Mesenchymal stem cell (in vitro differentiated cells and primary cell): ENCODE measurements around the gene SMTNL1.
A peak's percentile ranks its signal among the peaks of the same experiment; 100 is the strongest.

Source experiments
- DNase-seq: peaks from one replicate; pipeline ENCODE4 v3.0.0-alpha.2; 2013
- H2AFZ ChIP-seq: one replicate; pipeline ENCODE4 v1.6.1; 2013; ENCODE audit warnings: low read depth, mild to moderate bottlenecking, control low read depth, inconsistent platforms, low read length, moderate library complexity
- H2AK5ac ChIP-seq: 2 replicates; pipeline ENCODE4 v1.6.1; 2013; ENCODE audit warnings: low read length, moderate library complexity, mild to moderate bottlenecking, inconsistent platforms; ENCODE audit not compliant: severe bottlenecking
- H2BK120ac ChIP-seq: one replicate; pipeline ENCODE4 v1.6.1; 2013; ENCODE audit warnings: low read depth, mild to moderate bottlenecking, inconsistent platforms, low read length, moderate library complexity
- H2BK12ac ChIP-seq, 2 experiments: one replicate each; pipeline ENCODE4 v1.6.1; 2013; ENCODE audit warnings: inconsistent platforms in 2 of 2, low read length in 2 of 2, mild to moderate bottlenecking in 2 of 2, moderate library complexity in 2 of 2, control low read depth in 1 of 2
- H2BK15ac ChIP-seq: one replicate; pipeline ENCODE4 v1.6.1; 2013; ENCODE audit warnings: mild to moderate bottlenecking, low read depth, inconsistent platforms; ENCODE audit not compliant: poor library complexity, severe bottlenecking
- H2BK5ac ChIP-seq: 2 replicates; pipeline ENCODE4 v1.6.1; 2013; ENCODE audit warnings: low read depth, mild to moderate bottlenecking, low read length, control low read depth, inconsistent platforms; ENCODE audit not compliant: poor library complexity, severe bottlenecking
- H3K14ac ChIP-seq, 2 experiments: one replicate each; pipeline ENCODE4 v1.6.1; 2013; ENCODE audit warnings: inconsistent platforms in 2 of 2, low read length in 2 of 2, control low read depth in 1 of 2, mild to moderate bottlenecking in 1 of 2, moderate library complexity in 1 of 2
- H3K18ac ChIP-seq, 2 experiments: one replicate each; pipeline ENCODE4 v1.6.1; 2013; ENCODE audit warnings: inconsistent platforms in 2 of 2, low read length in 2 of 2, control low read depth in 1 of 2, low read depth in 1 of 2, mild to moderate bottlenecking in 1 of 2
- H3K23ac ChIP-seq, 2 experiments: one replicate each; pipeline ENCODE4 v1.6.1; 2013; ENCODE audit warnings: inconsistent platforms in 2 of 2, low read length in 2 of 2, mild to moderate bottlenecking in 2 of 2, moderate library complexity in 2 of 2, control low read depth in 1 of 2
- H3K27ac ChIP-seq: 2 replicates; pipeline ENCODE4 v1.5.1; 2013; ENCODE audit warnings: mild to moderate bottlenecking, moderate library complexity, low read length, control low read depth, inconsistent platforms; ENCODE audit not compliant: poor library complexity, severe bottlenecking
- H3K27me3 ChIP-seq, 2 experiments: 2 replicates each; pipeline versions ENCODE4 v1.6.1 to v1.7.0; 2013; ENCODE audit warnings: low read length in 2 of 2, mild to moderate bottlenecking in 2 of 2, moderate library complexity in 2 of 2, control low read depth in 1 of 2, inconsistent platforms in 1 of 2; ENCODE audit not compliant: control insufficient read depth in 1 of 2, insufficient read depth in 1 of 2
- H3K36me3 ChIP-seq, 2 experiments: 2 replicates each; pipeline versions ENCODE4 v1.6.1 to v1.7.0; 2013; ENCODE audit warnings: low read length in 2 of 2, control low read depth in 1 of 2, inconsistent platforms in 1 of 2, low read depth in 1 of 2, mild to moderate bottlenecking in 1 of 2; ENCODE audit not compliant: insufficient read depth in 2 of 2, control insufficient read depth in 1 of 2
- H3K4ac ChIP-seq, 2 experiments: one replicate each; pipeline ENCODE4 v1.6.1; 2013; ENCODE audit warnings: inconsistent platforms in 2 of 2, low read length in 2 of 2, mild to moderate bottlenecking in 2 of 2, moderate library complexity in 2 of 2, control low read depth in 1 of 2, low read depth in 1 of 2
- H3K4me1 ChIP-seq: 2 replicates; pipeline ENCODE4 v1.6.1; 2013; ENCODE audit warnings: low read depth, low read length, control low read depth; ENCODE audit not compliant: control insufficient read depth, insufficient read depth
- H3K4me2 ChIP-seq: 2 replicates; pipeline ENCODE4 v1.6.1; 2013; ENCODE audit warnings: low read length, mild to moderate bottlenecking, inconsistent platforms; ENCODE audit not compliant: poor library complexity, severe bottlenecking
- H3K4me3 ChIP-seq, 2 experiments: 2 replicates each; pipeline versions ENCODE4 v1.5.1 to v1.7.0; 2013; ENCODE audit warnings: low read length in 2 of 2, mild to moderate bottlenecking in 2 of 2, control low read depth in 1 of 2, low read depth in 1 of 2; ENCODE audit not compliant: insufficient read depth in 1 of 2
- H3K79me1 ChIP-seq: replicated peaks from 2 replicates; pipeline ENCODE4 v1.6.1; 2013; ENCODE audit warnings: mild to moderate bottlenecking, control low read depth, low read length, inconsistent platforms; ENCODE audit not compliant: poor library complexity, severe bottlenecking
- H3K9ac ChIP-seq: 2 replicates; pipeline ENCODE4 v1.7.0; 2013; ENCODE audit warnings: mild to moderate bottlenecking, low read length, moderate library complexity
- H3K9me3 ChIP-seq: 2 replicates; pipeline ENCODE4 v1.7.0; 2013; ENCODE audit warnings: mild to moderate bottlenecking, low read length; ENCODE audit not compliant: control insufficient read depth
- H4K8ac ChIP-seq: one replicate; pipeline ENCODE4 v1.6.1; 2013; ENCODE audit warnings: inconsistent platforms, mild to moderate bottlenecking, low read length, moderate library complexity
- H4K91ac ChIP-seq: one replicate; pipeline ENCODE4 v1.6.1; 2013; ENCODE audit warnings: mild to moderate bottlenecking, low read length, inconsistent platforms
- WGBS: methylation state at CpG from one replicate; pipeline ENCODE4 v1.1.7; 2013; ENCODE audit warnings: mixed read lengths; 5-methylcytosine and 5-hydroxymethylcytosine counted together

The SMTNL1 gene

DNA sequence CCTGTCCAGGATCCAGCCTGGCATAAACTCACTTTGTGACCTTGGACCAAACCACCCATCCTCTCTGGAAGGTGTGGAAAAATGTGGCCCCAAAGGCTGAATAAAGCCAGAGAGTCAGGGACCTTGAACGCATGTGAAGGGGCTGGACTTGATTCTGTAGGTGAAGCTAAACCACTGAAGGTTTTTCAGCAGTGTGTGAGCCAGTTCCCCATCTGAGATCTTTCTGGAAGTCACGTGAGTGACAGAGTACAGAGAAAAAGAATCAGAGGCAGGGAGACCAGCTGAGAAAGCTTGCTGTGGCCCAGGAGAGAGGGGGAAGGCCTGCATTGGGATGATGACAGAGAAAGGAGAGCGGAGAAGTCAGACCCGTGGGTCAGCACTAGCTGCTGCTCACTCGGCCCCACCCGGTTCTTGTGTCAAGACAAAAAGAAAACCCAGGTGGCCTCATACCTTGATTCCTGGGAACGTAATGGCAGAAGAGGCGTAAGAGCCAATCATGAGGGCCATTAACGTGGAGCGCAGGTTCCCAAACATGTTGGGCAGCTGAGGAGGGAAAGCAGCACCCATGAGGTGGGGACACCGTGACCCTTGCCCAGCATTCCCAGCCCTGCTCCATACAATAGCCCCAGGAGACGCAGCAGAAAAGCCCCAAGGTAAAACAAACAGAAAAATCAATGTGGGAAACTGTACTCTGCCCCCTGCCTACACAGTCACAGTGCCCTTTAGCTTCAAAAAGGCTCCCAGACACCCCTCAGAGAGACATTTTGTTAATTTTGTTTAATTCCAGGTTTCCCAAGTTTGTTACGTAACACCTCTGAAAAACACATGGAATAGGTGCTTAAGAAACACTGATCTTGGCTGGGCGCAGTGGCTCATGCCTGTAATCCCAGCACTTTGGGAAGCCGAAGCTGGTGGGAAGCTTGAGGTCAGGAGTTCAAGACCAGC lies 39.8 kb upstream of the SMTNL1 start:
- H4K8ac ChIP-seq = no peak overlapping the region
- H3K27ac ChIP-seq = no peak overlapping the region
- no peak overlapping the region for H3K14ac ChIP-seq
- H3K4ac ChIP-seq = no peak overlapping the region
- no peaks in the 10 kb centered on the region for H3K27me3 ChIP-seq
- H3K36me3 ChIP-seq = peaks cover 0 to 31% of the 10 kb centered on the region in 2 experiments
- no peak overlapping the region for H2BK12ac ChIP-seq
- H2AFZ ChIP-seq = no peak overlapping the region
- H3K4me1 ChIP-seq = peaks cover 5% of the 10 kb centered on the region
- no peak overlapping the region for H3K9ac ChIP-seq
- no peak overlapping the region for H4K91ac ChIP-seq
- no peak for DNase-seq
- H2BK5ac ChIP-seq = no peak overlapping the region
- 92% methylated on average over 15 of the region's 15 CpGs for WGBS
- no peak overlapping the region for H2AK5ac ChIP-seq
- no peak overlapping the region for H3K4me3 ChIP-seq
- H2BK120ac ChIP-seq = no peak overlapping the region
- H2BK15ac ChIP-seq = no peak overlapping the region
- H3K4me2 ChIP-seq = no peak overlapping the region
- H3K9me3 ChIP-seq = no peaks in the 10 kb centered on the region
- no peak overlapping the region for H3K18ac ChIP-seq
- H3K79me1 ChIP-seq = peaks cover 2% of the 10 kb centered on the region
- no peak overlapping the region for H3K23ac ChIP-seq

DNA sequence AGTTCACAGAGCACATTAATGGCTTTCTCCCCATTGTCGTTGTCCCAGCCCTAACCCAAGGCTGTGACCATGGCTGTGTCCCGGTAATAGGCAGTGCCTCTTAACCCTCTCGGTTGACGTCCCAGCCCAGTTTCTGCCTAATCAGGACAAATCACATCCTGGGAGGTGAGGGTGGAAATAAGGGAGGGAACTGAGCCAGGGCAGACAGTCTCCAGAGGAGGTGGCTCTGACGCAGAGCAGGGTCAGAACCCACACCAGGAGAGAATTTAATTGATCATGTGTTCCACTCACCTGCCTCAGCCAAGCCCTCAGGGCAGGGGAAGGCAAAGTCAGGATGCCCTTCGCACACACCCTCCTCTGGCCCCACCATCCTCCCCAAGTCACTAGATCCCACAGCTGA lies 38.9 kb upstream of the SMTNL1 start:
- H3K23ac ChIP-seq = peak overlapping the region in 1 of 2 experiments; percentile 68
- WGBS = 97% methylated on average over 6 of the region's 6 CpGs
- H3K36me3 ChIP-seq = peaks cover 0 to 27% of the 10 kb centered on the region in 2 experiments
- no peak overlapping the region for H3K14ac ChIP-seq
- no peak overlapping the region for H2BK12ac ChIP-seq
- H2BK5ac ChIP-seq = no peak overlapping the region
- H3K27ac ChIP-seq = no peak overlapping the region
- H3K9ac ChIP-seq = no peak overlapping the region
- no peak overlapping the region for H2BK120ac ChIP-seq
- peaks cover 5% of the 10 kb centered on the region for H3K4me1 ChIP-seq
- no peak overlapping the region for H3K18ac ChIP-seq
- H2BK15ac ChIP-seq = no peak overlapping the region
- no peak overlapping the region for H3K4me2 ChIP-seq
- no peak overlapping the region for H3K4me3 ChIP-seq
- no peak overlapping the region for H3K4ac ChIP-seq
- no peak overlapping the region for H4K91ac ChIP-seq
- no peak overlapping the region for H2AFZ ChIP-seq
- H2AK5ac ChIP-seq = no peak overlapping the region
- no peak overlapping the region for H4K8ac ChIP-seq
- peaks cover 2% of the 10 kb centered on the region for H3K79me1 ChIP-seq
- no peak for DNase-seq
- no peaks in the 10 kb centered on the region for H3K27me3 ChIP-seq
- no peaks in the 10 kb centered on the region for H3K9me3 ChIP-seq

DNA sequence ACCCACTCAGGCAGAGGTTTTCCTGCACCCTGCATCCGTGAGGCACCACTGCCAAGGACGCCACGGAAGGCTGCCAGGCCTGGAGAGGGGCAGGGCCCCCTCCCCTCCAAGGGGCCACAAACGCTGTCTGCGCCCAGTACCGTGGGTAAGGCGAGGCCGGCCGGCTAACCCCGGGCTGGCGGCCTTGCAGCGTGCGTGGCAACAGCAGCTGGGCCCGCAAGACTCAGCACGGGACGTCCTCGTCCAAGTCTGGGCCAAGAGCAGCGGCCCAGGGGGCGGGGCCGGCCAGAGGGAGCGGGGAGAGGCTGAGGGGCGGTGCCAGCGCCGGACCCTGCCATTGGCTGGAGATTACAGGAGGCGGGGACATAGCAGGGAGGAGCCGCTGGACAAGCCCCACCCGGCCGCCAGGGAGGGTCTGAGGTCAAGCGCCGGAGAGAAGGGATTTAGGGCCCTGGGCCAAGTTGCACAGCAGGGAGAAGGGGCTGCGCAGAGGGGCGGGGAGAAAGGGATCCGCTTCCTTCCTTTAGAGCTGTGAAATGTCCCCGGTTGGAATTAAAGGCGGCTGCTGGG lies 37.9 kb upstream of the SMTNL1 start:
- no peaks in the 10 kb centered on the region for H3K9me3 ChIP-seq
- H3K4ac ChIP-seq = no peak overlapping the region
- no peaks in the 10 kb centered on the region for H3K27me3 ChIP-seq
- peak overlapping the region; percentile 79 for H3K9ac ChIP-seq
- peak overlapping the region; percentile 81 for H3K4me2 ChIP-seq
- peak overlapping the region; percentile 87 for H2AFZ ChIP-seq
- no peak overlapping the region for H2BK15ac ChIP-seq
- H2BK5ac ChIP-seq = no peak overlapping the region
- H3K27ac ChIP-seq = no peak overlapping the region
- WGBS = 7% methylated on average over 28 of the region's 35 CpGs
- H2AK5ac ChIP-seq = no peak overlapping the region
- peak overlapping the region; percentile 37 to 63 for H3K4me3 ChIP-seq
- H4K8ac ChIP-seq = peak overlapping the region; percentile 59
- H3K79me1 ChIP-seq = peaks cover 2% of the 10 kb centered on the region
- peak overlapping the region in 1 of 2 experiments; percentile 86 for H3K14ac ChIP-seq
- no peak overlapping the region for H2BK120ac ChIP-seq
- H4K91ac ChIP-seq = peak overlapping the region; percentile 73
- peaks cover 0 to 27% of the 10 kb centered on the region in 2 experiments for H3K36me3 ChIP-seq
- peak; percentile 91 for DNase-seq
- H2BK12ac ChIP-seq = peak overlapping the region in 1 of 2 experiments; percentile 37
- H3K4me1 ChIP-seq = peaks cover 5% of the 10 kb centered on the region
- H3K23ac ChIP-seq = no peak overlapping the region
- H3K18ac ChIP-seq = peak overlapping the region in 1 of 2 experiments; percentile 80

DNA sequence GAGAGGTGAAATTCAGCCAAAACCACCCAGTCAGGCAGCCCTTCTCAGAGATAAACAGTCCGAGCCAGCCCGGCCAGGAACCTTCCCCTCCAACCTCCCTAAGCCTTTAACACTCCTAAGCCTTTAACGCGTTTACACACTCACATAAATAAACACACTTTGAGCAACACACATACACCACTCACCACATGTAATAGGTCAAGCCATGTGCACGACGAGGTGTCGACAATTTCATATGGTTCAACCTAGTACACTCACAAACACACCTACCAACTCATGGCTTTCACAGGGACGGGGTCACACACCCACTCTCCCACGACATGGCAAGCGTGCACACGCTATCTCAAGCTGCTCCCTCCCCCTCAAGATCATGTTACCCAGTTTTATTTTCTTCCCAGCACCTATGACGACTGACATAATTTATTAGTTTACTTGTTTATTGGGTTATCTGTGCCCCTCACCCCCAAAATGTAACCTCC lies 37.4 kb upstream of the SMTNL1 start:
- no peaks in the 10 kb centered on the region for H3K9me3 ChIP-seq
- H3K4me2 ChIP-seq = peak overlapping the region; percentile 81
- no peak overlapping the region for H2BK120ac ChIP-seq
- H2AK5ac ChIP-seq = no peak overlapping the region
- H3K27ac ChIP-seq = no peak overlapping the region
- peaks cover 2% of the 10 kb centered on the region for H3K79me1 ChIP-seq
- peaks cover 0 to 31% of the 10 kb centered on the region in 2 experiments for H3K36me3 ChIP-seq
- 48% methylated on average over 11 of the region's 12 CpGs for WGBS
- H3K23ac ChIP-seq = no peak overlapping the region
- H3K4ac ChIP-seq = no peak overlapping the region
- H3K4me1 ChIP-seq = peaks cover 5% of the 10 kb centered on the region
- no peak overlapping the region for H3K14ac ChIP-seq
- no peaks in the 10 kb centered on the region for H3K27me3 ChIP-seq
- H3K9ac ChIP-seq = peak overlapping the region; percentile 62
- DNase-seq = no peak
- no peak overlapping the region for H2BK12ac ChIP-seq
- H2BK5ac ChIP-seq = no peak overlapping the region
- H3K4me3 ChIP-seq = peak overlapping the region; percentile 36 to 62
- H4K8ac ChIP-seq = peak overlapping the region; percentile 5
- peak overlapping the region; percentile 6 to 29 for H3K18ac ChIP-seq
- H2AFZ ChIP-seq = no peak overlapping the region
- peak overlapping the region; percentile 46 for H4K91ac ChIP-seq
- no peak overlapping the region for H2BK15ac ChIP-seq
